H1 (cell line): ENCODE data around the gene TIMM29. TPM values are rescaled to one million over a fixed set of nuclear protein-coding genes. Genes with fewer than 3 reads are reported as not detected.

Source experiments
- CTCF ChIA-PET: fragments of 300-600 bp; sonication (Branson Sonifier 250); formaldehyde crosslinking; loops from one replicate; lab custom pipeline; 2021; ENCODE audit not compliant: partially characterized antibody; lab: Charles Lee
- POLR2A ChIA-PET: fragments of 300-600 bp; sonication (Branson Sonifier 250); formaldehyde crosslinking; loops from one replicate; lab custom pipeline; 2021; ENCODE audit warnings: inconsistent platforms; ENCODE audit not compliant: partially characterized antibody; lab: Charles Lee
- DNase-seq, 2 experiments: peaks; one replicate each; pipeline versions ENCODE4 v3.0.0 to v3.0.0-alpha.2; 2010 to 2022; ENCODE audit warnings: low spot score in 2 of 2, low read depth in 1 of 2, mixed read lengths in 1 of 2
- FAIRE-seq: peaks from 2 replicates; lab custom pipeline; 2011; peaks lifted over from hg19 to GRCh38; lab: Jason Lieb, UNC
- H2AFZ ChIP-seq: 2 replicates; pipeline ENCODE4 v1.8.1; 2012; ENCODE audit warnings: low read length, inconsistent platforms
- H2AK5ac ChIP-seq: 2 replicates; pipeline ENCODE4 v1.6.1; 2013; ENCODE audit warnings: low read depth, low read length
- H2BK120ac ChIP-seq: replicated peaks from 2 replicates; pipeline ENCODE3; 2013; ENCODE audit warnings: low read depth, low read length, inconsistent platforms
- H2BK12ac ChIP-seq: 2 replicates; pipeline ENCODE4 v1.6.1; 2013; ENCODE audit warnings: low read depth, low read length
- H2BK15ac ChIP-seq: 2 replicates; pipeline ENCODE4 v1.6.1; 2013; ENCODE audit warnings: low read length
- H2BK20ac ChIP-seq: 2 replicates; pipeline ENCODE4 v1.6.1; 2013; ENCODE audit warnings: low read length
- H2BK5ac ChIP-seq: 2 replicates; pipeline ENCODE4 v1.6.1; 2013; ENCODE audit warnings: low read depth, low read length
- H3K14ac ChIP-seq: 2 replicates; pipeline ENCODE4 v1.6.1; 2013; ENCODE audit warnings: inconsistent platforms; ENCODE audit not compliant: insufficient read length
- H3K18ac ChIP-seq: 2 replicates; pipeline ENCODE4 v1.6.1; 2013; ENCODE audit warnings: low read length; ENCODE audit errors: extremely low read depth
- H3K23ac ChIP-seq: 2 replicates; pipeline ENCODE4 v1.6.1; 2013; ENCODE audit warnings: inconsistent platforms; ENCODE audit not compliant: insufficient read length
- H3K23me2 ChIP-seq: 2 replicates; pipeline ENCODE4 v1.6.1; 2013; ENCODE audit warnings: low read depth, low read length
- H3K27ac ChIP-seq: 2 replicates; pipeline ENCODE4 v1.6.1; 2011; ENCODE audit warnings: low read depth, low read length, inconsistent platforms
- H3K27me3 ChIP-seq, 4 experiments: replicated peaks in 1 of 4; 1 replicate in 1 of 4; 2 replicates in 3 of 4; pipeline versions ENCODE4 v1.6.1 to v1.8.1; 2011 to 2013; ENCODE audit warnings: low read length in 3 of 4, mild to moderate bottlenecking in 3 of 4, inconsistent platforms in 2 of 4, mixed read lengths in 2 of 4, moderate library complexity in 1 of 4; ENCODE audit not compliant: control insufficient read depth in 3 of 4, insufficient read depth in 3 of 4; ENCODE audit errors: extremely low read depth in 1 of 4
- H3K36me3 ChIP-seq, 4 experiments: 2 replicates each; pipeline versions ENCODE4 v1.6.1 to v1.8.1; 2011 to 2013; ENCODE audit warnings: mild to moderate bottlenecking in 4 of 4, low read length in 3 of 4, moderate library complexity in 2 of 4, control low read depth in 1 of 4, inconsistent platforms in 1 of 4; ENCODE audit not compliant: insufficient read depth in 4 of 4, control insufficient read depth in 2 of 4
- H3K4ac ChIP-seq: replicated peaks from 2 replicates; pipeline ENCODE3; 2013; ENCODE audit warnings: low read length, low read depth, mixed read lengths, inconsistent platforms; ENCODE audit not compliant: insufficient read length
- H3K4me1 ChIP-seq, 4 experiments: replicated peaks in 1 of 4; 1 replicate in 1 of 4; 2 replicates in 3 of 4; pipeline versions ENCODE4 v1.6.1 to v1.8.1; 2011 to 2013; ENCODE audit warnings: low read length in 3 of 4, inconsistent platforms in 2 of 4, mixed read lengths in 1 of 4; ENCODE audit not compliant: insufficient read depth in 4 of 4, control insufficient read depth in 3 of 4
- H3K4me2 ChIP-seq, 2 experiments: 2 replicates each; pipeline versions ENCODE4 v1.6.1 to v1.8.1; 2011 to 2013; ENCODE audit warnings: low read depth in 2 of 2, low read length in 2 of 2, control low read depth in 1 of 2, inconsistent platforms in 1 of 2, mild to moderate bottlenecking in 1 of 2; ENCODE audit not compliant: insufficient read depth in 1 of 2
- H3K4me3 ChIP-seq, 4 experiments: fragments of 200-600, 300-600 bp in 1 of 4; sonication (generic), shearing (Covaris generic), sonication (Bioruptor Twin) in 1 of 4; 2 replicates each; pipeline versions ENCODE4 v1.5.1 to v1.8.1; 2011 to 2016; ENCODE audit warnings: low read length in 4 of 4, low read depth in 3 of 4, control low read depth in 2 of 4, inconsistent platforms in 2 of 4, mild to moderate bottlenecking in 2 of 4, mixed read lengths in 1 of 4, moderate library complexity in 1 of 4; ENCODE audit not compliant: insufficient read depth in 2 of 4; ENCODE audit errors: extremely low read depth in 1 of 4
- H3K56ac ChIP-seq: replicated peaks from 2 replicates; pipeline ENCODE3; 2013; ENCODE audit warnings: low read depth, mild to moderate bottlenecking, mixed read lengths, low read length, inconsistent platforms; ENCODE audit not compliant: insufficient read length
- H3K79me1 ChIP-seq: 2 replicates; pipeline ENCODE4 v1.6.1; 2013; ENCODE audit warnings: low read depth, low read length, control low read depth
- H3K79me2 ChIP-seq, 2 experiments: 2 replicates each; pipeline versions ENCODE4 v1.6.1 to v1.8.1; 2012 to 2013; ENCODE audit warnings: low read length in 2 of 2, mild to moderate bottlenecking in 2 of 2, inconsistent platforms in 1 of 2; ENCODE audit not compliant: insufficient read depth in 2 of 2, control insufficient read depth in 1 of 2
- H3K9ac ChIP-seq, 4 experiments: replicated peaks in 1 of 4; 1 replicate in 1 of 4; 2 replicates in 3 of 4; pipeline versions ENCODE4 v1.6.1 to v1.8.1; 2011 to 2013; ENCODE audit warnings: low read depth in 3 of 4, low read length in 3 of 4, control low read depth in 2 of 4, mild to moderate bottlenecking in 2 of 4, moderate library complexity in 2 of 4, inconsistent platforms in 1 of 4; ENCODE audit errors: extremely low read depth in 1 of 4
- H3K9me3 ChIP-seq, 2 experiments: 2 replicates each; pipeline versions ENCODE4 v1.6.1 to v1.8.1; 2012 to 2013; ENCODE audit warnings: mild to moderate bottlenecking in 2 of 2, moderate library complexity in 2 of 2, control low read depth in 1 of 2, inconsistent platforms in 1 of 2, low read depth in 1 of 2, low read length in 1 of 2, mixed read lengths in 1 of 2; ENCODE audit not compliant: insufficient read depth in 2 of 2
- H4K20me1 ChIP-seq, 2 experiments: replicated peaks in 1 of 2; 2 replicates each; pipeline versions ENCODE3 to v1.8.1; 2011 to 2013; ENCODE audit warnings: inconsistent platforms in 2 of 2, low read length in 2 of 2, mild to moderate bottlenecking in 1 of 2; ENCODE audit not compliant: insufficient read depth in 2 of 2, control insufficient read depth in 1 of 2
- H4K5ac ChIP-seq: 2 replicates; pipeline ENCODE4 v1.6.1; 2013; ENCODE audit warnings: low read length, low read depth, mixed read lengths, inconsistent platforms; ENCODE audit not compliant: insufficient read length
- H4K8ac ChIP-seq: 2 replicates; pipeline ENCODE4 v1.8.0; 2013; ENCODE audit warnings: mild to moderate bottlenecking, moderate library complexity, low read length, inconsistent platforms; ENCODE audit not compliant: insufficient read depth; ENCODE audit errors: extremely low read depth
- H4K91ac ChIP-seq: replicated peaks from 2 replicates; pipeline ENCODE3; 2013; ENCODE audit warnings: low read length, mixed read lengths, inconsistent platforms; ENCODE audit not compliant: insufficient read length
- ASH2L ChIP-seq: fragments of 200-600, 300-600 bp; sonication (generic); IDR thresholded peaks from one replicate; pipeline ENCODE4 v1.7.1; 2017; ENCODE audit warnings: low read length
- CTCF ChIP-seq, 3 experiments: IDR thresholded peaks; 1 replicate in 2 of 3; 2 replicates in 1 of 3; pipeline versions ENCODE4 v1.5.1 to v1.6.1; 2011; ENCODE audit warnings: low read length in 3 of 3, mild to moderate bottlenecking in 3 of 3, inconsistent platforms in 2 of 3, low read depth in 1 of 3, moderate library complexity in 1 of 3; ENCODE audit not compliant: insufficient read depth in 1 of 3; ENCODE audit errors: control extremely low read depth in 1 of 3
- MAX ChIP-seq: IDR thresholded peaks from 2 replicates; pipeline ENCODE4 v1.6.1; 2012; ENCODE audit warnings: inconsistent platforms
- POLR2A ChIP-seq, 2 experiments: IDR thresholded peaks; 1 replicate in 1 of 2; 2 replicates in 1 of 2; pipeline ENCODE4 v1.6.1; 2011; ENCODE audit warnings: low read depth in 2 of 2, low read length in 2 of 2, mild to moderate bottlenecking in 2 of 2; ENCODE audit errors: control extremely low read depth in 1 of 2
- POLR2AphosphoS5 ChIP-seq: IDR thresholded peaks from 2 replicates; pipeline ENCODE4 v1.6.1; 2011; ENCODE audit warnings: low read depth, low read length
- WGBS, 2 experiments: shearing (Covaris generic) in 1 of 2; methylation state at CpG; one replicate each; pipeline versions ENCODE4 v1.1.6 to v1.1.7; 2013 to 2015; ENCODE audit warnings: low lambda C conversion rate in 2 of 2, mixed read lengths in 2 of 2, inconsistent platforms in 1 of 2, low coverage in 1 of 2, missing lambda C conversion rate in 1 of 2; ENCODE audit not compliant: insufficient replicate concordance in 2 of 2, insufficient coverage in 1 of 2, insufficient read length in 1 of 2; ENCODE audit errors: extremely low coverage in 1 of 2, missing lambda C conversion rate in 1 of 2; 5-methylcytosine and 5-hydroxymethylcytosine counted together
- polyA plus RNA-seq, 7 experiments: library from polyadenylated mRNA; depleted of rRNA in 3 of 7; stranded (reverse) in 5 of 7; unstranded in 2 of 7; fragments of >200 nt in 5 of 7; fragments of 200-250 nt in 2 of 7; gene quantifications; 1 replicate in 5 of 7; 2 replicates in 1 of 7; 4 replicates in 1 of 7; pipeline versions ENCODE4 v1.2.1 to v1.2.3, GENCODE V29; 2011 to 2013; ENCODE audit warnings: missing spikeins in 2 of 7, mixed read lengths in 2 of 7
- total RNA-seq: library from RNA; stranded (reverse); fragmentation: NEBNext Ultra II Directional; extraction: Animal tissue kit (Norgen Biotek cat#: 25700); gene quantifications from 2 replicates; pipeline ENCODE4 v1.2.1, GENCODE V29; 2021

TIMM29 gene
- total and polyA plus RNA-seq, 2 of the 8 experiments (the other 6 are each of a cell fraction or from before 2014, with no cell fraction given): 15.9 to 24.0 TPM

GRCh38 chr19:10921910-10922637, 6.5 kb upstream of the TIMM29 start:
- H3K27ac ChIP-seq: no peak overlapping the region
- peaks cover 3 to 11% of the 10 kb centered on the region in 2 experiments for H4K20me1 ChIP-seq
- no peak overlapping the region for H2BK20ac ChIP-seq
- no peak overlapping the region for H3K4me2 ChIP-seq
- no peak overlapping the region for H3K18ac ChIP-seq
- no peak for DNase-seq
- no peaks in the 10 kb centered on the region for H3K23me2 ChIP-seq
- no peak overlapping the region for H4K5ac ChIP-seq
- TF ChIP-seq POLR2AphosphoS5 (peak; percentile 59; the same call in 1 of the 2 replicates), ASH2L (no peak), MAX (no peak), CTCF (IDR thresholded peaks at IDR 0.05; ENCODE audit: control extremely low read depth in 1 of 3, insufficient read depth in 1 of 3, low read depth in 1 of 3, low read length in 3 of 3) (peak in 2 of 3 experiments; percentile 13 to 21; a peak in 2 of 4 replicates), POLR2A (IDR thresholded peaks at IDR 0.05; ENCODE audit: control extremely low read depth in 1 of 2, low read depth in 2 of 2, low read length in 2 of 2) (peak in 1 of 2 experiments; percentile 43; a peak in 2 of 3 replicates)
- H2AFZ ChIP-seq: no peak overlapping the region
- no peaks in the 10 kb centered on the region for H3K4me1 ChIP-seq
- H3K4ac ChIP-seq: no peak overlapping the region
- H2BK12ac ChIP-seq: no peak overlapping the region
- H3K14ac ChIP-seq: no peak overlapping the region
- 89% methylated on average over 20 of the region's 33 CpGs; no CpG with 5 or more reads in 1 of the 2 experiments for WGBS, 2 experiments
- H2BK15ac ChIP-seq: no peak overlapping the region
- no peak overlapping the region for H4K8ac ChIP-seq
- H3K36me3 ChIP-seq: peaks cover 2 to 48% (median 26%) of the 10 kb centered on the region in 4 experiments; a peak in 7 of 8 replicates
- no peak overlapping the region for H3K9ac ChIP-seq
- ChIA-PET POLR2A (interaction anchor here (1.0 to 1.9 kb wide), 8 partner anchors 9 to 52 kb away, joined by 3 to 6 read pairs (median 3); no protein-coding TSS in a partner anchor), CTCF (interaction anchor here (0.5 to 1.6 kb wide), 7 partner anchors 12 to 847 kb away, joined by 3 to 4 read pairs (median 3); no protein-coding TSS in a partner anchor)
- no peak for FAIRE-seq
- no peak overlapping the region for H3K23ac ChIP-seq
- H2BK5ac ChIP-seq: no peak overlapping the region
- H3K4me3 ChIP-seq: no peak overlapping the region
- no peak overlapping the region for H2BK120ac ChIP-seq
- H4K91ac ChIP-seq: no peak overlapping the region
- H3K79me2 ChIP-seq: no peaks in the 10 kb centered on the region
- no peak overlapping the region for H2AK5ac ChIP-seq
- no peak overlapping the region for H3K56ac ChIP-seq
- H3K9me3 ChIP-seq: no peaks in the 10 kb centered on the region
- peaks cover under 1% of the 10 kb centered on the region; the same call in 1 of the 2 replicates for H3K79me1 ChIP-seq
- no peaks in the 10 kb centered on the region for H3K27me3 ChIP-seq
